ENCODE results near the gene EZR.

GRCh38 chr6:158761746-158762145, 57.4 kb downstream of the EZR start:
- no peak for TF ChIP-seq EZH2phosphoT487 (IDR thresholded peaks at IDR 0.05; ENCODE audit: low read length)
- no peak for TF ChIP-seq CTCF (IDR thresholded peaks at IDR 0.05; ENCODE audit: low read length)
